ENCODE measurements around the gene COBL.

Gene COBL

DNA sequence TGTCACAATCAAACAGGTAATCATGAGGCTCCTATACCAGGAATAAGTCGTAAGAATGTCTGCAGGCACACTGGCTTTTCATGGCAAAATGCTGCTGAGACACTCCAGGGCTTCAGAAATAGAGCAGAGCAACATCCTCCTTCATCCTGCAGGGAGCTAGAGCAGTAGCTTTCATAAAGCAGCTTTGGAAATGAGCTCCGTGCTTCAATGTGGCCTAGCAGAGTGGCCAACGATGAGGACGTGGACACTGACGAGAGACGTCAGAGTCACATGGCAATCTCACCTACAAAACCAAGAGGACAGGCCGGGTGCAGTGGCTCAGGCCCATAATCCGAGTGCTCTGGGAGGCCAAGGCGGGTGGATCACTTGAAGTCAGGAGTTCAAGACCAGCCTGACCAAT lies 9.8 kb downstream of the COBL start:
- DNase-seq (ENCODE audit: low read depth in 3 of 3) = no peak

DNA sequence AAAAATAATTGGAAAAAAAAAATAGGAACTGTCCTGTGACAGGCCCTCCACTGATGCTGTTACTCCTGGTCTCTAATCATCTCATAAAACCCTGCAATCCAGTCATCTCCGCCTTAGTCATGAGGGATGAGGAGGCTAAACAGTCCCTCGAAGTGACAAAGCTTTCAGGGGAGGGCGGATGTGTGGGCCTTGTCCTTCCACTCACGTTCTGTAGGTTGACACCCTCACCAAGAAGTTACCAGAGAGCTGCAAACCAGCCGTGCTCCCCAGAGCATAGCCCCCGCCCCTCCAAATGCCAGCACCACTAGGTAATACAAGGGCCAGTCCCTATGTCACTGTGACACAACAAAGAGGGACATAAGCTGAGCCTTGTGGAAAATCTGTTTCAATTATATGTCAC lies 11.9 kb downstream of the COBL start:
- DNase-seq (ENCODE audit: low read depth in 3 of 3) = no peak

DNA sequence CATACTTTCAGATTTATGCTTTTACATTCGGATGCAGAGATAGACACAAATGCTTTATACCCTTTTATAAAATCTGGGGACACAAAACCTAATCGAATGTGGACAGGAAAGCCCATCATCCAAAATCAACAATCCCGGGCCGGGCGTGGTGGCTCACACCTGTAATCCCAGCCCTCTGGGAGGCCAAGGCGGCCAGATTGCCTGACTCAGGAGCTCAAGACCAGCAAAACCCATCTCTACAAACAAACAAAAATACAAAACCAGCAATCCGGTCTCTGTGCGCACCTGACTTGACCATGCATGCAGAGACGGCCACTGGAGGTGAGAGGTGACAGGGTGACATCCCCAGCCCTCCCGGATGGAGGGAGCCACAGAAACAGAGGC lies 13.5 kb downstream of the COBL start:
- no peak for DNase-seq (ENCODE audit: low read depth in 3 of 3)

GRCh38 chr7:51301806-51302205 lies 14.8 kb downstream of the COBL start:
- no peak for DNase-seq (ENCODE audit: low read depth in 3 of 3)

DNA sequence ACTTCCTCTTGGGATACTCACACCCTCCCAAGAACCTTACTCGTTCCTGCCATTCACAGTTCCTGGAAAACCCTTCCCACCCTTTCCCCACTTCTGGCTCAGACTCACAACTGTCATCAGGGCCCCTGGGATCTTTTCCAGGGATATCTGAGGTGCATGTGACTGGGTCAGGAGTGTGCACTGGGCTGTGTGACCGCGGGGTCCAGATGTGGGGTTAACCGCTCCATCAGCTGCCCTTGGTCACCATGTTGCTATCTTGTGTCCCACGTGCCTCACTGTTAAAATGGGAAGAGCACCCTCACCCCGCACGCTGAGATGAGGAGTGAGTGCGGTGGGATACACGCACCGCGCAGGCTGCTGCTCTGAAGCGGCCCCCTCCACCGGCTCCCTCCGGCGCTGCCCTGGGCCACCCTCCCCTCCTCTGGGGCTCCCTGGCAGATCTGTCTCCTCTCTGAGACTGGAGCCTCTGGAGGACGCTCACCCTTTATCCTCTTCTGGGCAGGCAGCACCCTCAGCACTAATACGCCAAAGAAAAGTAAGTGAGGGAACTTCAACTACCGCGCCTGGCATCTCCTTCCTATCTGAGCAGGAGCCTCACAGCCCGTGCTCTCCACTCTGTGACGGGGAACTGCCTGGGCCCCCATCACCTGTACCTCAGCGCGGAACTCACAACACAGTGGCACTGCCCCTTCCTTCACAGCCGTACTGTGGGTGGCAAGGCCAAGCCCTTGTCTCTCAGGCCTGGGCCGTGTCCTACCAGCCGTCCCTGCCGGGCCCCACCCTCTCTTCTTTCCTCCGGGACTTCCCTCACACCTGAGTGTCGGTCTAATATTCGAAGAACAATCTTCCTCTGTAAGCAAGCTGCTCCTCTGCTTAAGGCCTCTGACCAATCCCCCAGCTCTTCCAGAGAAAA lies 15.6 kb downstream of the COBL start:
- DNase-seq (ENCODE audit: low read depth in 3 of 3) = no peak

DNA sequence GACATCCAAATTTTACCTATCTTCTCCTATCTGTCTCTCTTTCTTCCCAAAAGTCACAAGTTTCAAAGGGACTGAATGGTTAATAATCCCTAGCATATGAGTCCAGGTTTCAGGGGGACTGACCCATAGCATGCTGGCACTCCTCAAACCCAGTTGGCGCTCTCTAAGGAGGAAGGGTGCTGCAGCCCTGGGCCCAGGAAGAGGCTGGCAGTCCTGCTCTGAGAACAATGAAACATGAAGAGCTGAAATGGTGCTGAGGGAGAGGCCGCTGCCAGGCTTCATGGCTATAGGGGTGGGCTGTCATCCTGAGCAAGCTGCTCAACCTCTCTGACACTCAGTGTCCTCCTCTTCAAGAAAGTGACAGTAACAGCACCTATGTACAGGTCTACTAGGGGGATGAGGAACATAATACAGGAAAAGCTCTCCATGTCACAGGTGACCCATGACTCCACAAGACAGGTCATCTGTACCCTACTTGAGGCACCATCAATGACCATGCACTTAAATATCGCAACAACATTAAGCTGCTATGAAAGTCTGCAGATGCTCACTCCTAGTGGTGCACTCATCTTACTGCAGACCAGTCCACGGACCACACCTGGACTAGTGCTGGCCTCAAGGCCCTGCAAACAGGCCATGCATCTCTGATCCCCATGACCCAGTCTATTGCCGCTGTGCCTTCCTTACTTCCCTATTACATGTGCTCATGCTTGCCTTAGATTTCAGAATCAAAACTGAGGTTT lies 17.0 kb downstream of the COBL start:
- no peak for DNase-seq (ENCODE audit: low read depth in 3 of 3)

DNA sequence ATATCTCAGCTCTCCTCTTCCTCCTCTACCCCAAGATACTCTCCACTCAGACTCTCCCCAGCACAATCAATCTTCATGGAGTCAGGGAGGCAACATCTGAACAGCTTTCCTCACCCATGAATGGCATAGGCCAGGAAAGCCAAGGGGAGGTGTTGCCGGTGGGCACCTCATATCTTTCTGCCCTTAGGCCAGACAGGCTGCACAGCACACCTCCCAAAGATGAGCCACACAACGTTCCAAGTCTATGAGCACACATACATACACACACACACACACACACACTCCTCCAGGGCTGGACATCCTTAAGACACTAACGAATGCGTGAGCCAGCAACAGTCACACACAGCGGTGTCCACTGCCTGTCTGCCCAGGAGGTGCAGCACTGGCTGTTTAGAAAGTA lies 17.7 kb downstream of the COBL start:
- no peak for DNase-seq (ENCODE audit: low read depth in 3 of 3)

- DNase-seq (ENCODE audit: low read depth in 3 of 3) = no peak
These were observed 18.6 kb downstream of the COBL start for GRCh38 chr7:51297986-51298385.

DNA sequence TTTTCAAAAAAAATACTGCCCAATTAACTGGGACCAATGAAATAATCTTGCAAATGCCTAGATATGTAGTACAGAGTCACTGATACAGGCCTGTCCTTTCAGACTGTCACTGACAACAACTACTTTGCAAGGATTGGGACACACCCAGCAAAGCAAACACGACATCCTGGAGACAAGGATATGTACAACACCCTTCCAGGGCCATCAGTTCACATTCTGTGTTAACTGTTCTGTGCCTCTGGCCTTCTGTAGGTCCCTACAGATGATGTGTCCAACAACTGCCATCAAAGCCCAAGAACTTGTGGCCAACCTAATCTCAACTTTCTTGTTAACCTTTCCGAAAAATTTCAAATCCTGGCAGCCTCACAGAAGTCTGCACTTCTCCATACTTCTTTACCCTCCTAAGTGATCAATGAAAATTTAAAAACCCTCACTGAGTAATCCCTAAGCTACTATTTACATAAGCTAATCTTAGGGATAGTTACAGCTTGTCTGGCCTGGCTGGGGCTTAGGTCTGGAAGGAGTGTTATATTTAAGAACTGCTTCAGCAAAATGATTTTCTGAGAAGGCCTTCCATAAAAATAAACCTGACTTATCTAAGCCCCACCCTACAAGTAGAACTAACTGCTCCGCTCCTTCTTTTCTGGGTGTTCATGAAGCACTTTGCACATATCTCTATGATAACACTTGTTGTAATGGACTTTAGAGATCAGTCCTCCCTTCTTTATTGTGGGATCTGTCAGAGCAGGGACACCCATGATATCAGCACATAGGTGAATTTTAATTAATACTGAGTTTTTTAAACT lies 21.0 kb downstream of the COBL start:
- no peak for DNase-seq (ENCODE audit: low read depth in 3 of 3)

DNA sequence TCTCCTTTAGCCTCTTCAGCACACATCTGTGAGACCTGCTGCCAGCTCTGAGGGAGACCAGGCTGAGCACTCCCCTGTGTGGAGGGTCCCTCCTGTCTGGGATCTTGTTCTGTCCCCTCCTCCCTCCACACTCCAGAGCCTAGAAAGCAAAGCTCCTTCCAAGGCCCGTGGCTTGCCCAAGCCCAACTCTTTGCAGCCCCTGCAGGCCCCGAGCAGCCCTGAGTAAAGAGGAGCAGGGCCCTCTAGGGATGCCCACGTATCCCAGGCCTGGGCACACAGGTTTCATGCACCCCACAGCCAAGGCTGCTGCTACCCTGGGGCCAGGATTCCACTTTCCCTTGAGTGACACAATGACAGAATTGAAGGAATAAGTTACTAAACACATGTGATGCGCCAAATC lies 24.0 kb downstream of the COBL start:
- DNase-seq (ENCODE audit: low read depth in 3 of 3) = no peak

- DNase-seq (ENCODE audit: low read depth in 3 of 3) = no peak
These were observed 25.7 kb downstream of the COBL start for GRCh38 chr7:51290702-51291540.

DNA sequence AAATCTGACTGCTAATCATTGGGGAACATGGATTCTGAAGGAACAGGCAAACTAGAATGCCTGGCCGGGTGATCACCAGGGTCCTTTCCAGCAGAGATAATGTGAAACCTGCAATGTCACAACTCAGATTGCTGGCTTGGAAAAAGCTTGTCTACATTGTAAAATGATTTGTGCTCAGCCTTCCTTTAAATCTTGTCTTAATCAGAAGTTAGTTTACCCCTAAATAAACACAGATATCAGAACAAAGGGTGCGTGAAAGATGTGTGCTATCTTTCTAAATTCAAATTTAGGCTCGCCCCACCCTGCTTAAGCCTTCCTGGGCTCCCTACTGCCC lies 26.3 kb downstream of the COBL start:
- no peak for DNase-seq (ENCODE audit: low read depth in 3 of 3)

DNA sequence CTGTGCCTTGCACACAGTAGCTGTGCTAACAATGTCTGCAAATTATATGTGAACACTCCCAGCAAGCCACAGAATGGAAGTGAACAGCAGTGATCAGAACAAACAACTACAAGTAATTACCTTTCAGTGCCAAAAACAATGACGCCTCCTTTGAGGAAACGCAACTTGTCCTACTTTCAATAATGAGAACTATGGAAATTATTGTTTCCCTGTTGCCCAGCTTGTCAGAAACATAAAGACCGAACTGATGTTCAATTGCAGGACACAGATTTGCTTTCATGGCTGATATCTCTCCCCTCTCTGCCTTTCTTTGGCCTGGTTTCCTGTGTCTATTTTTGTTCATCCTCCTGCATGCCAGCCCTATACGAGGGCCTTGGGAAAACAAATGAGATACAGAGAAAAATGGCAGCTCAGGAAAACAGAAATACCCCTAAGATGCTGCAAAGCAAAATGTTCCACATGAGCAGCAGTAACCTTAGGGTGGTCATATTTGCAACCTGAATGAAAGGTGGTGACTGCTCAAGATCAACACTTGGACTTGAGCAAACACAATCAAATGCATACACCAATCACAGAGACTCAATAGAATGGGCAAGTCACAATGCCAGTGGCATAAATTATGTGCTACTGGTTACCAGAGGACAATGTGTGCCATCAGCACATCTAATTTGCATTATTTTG lies 26.8 kb downstream of the COBL start:
- DNase-seq (ENCODE audit: low read depth in 3 of 3) = no peak

DNA sequence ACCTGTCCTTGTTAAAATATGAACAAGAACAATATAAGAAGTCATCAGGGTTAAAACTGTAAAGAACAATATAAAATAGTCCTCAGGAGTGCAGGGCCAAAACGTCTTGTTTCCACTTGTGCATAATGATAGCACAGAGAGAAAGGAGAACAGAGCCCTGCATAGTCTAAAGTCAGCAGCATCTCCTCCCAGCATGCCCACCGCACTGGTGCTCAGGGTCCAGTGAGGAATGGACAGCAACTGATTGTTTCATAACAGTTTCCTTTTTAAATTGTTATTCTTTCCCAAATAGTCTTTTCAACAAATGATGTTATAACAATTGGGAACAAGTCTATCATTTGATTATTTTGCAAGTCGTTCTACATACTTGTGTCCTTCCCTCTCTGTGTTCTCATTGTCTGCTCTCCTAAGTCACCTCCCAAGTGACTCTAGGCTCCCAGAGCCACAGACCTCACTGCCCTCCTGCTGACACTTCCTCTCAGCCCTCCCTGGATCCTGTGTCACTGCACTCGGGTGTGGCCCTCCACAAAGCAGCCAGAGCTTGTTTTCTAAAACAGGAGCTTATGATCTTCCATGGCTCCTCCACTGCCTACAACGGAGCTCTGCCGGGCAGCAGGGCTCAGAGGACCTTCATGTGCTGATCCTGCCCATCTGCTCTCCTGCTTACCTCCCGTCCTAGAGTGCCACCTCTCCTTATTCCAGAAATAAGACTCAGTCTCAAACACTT lies 27.6 kb downstream of the COBL start:
- DNase-seq (ENCODE audit: low read depth in 3 of 3) = no peak

- no peak for DNase-seq (ENCODE audit: low read depth in 3 of 3)
These were observed 30.2 kb downstream of the COBL start for GRCh38 chr7:51286401-51286800.

DNA sequence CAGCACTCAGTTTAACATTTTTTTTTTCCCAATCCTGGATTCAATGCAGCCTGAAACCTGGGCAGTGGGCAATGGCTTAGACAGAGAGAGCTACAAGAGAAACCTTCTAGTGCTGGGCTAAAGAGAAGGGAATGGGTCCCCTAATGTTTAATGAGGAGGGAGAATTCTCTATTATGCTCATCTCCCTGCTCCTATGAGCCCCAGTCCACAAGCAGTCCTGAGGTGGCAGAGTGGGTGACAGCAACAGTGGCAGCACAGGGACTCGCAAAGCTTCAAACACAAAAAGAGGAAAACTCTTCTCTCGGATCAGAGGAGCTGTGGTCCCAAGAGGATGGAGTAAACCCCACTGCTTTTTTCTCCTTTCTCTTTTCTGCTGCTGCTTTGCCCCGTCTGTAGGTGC lies 36.5 kb downstream of the COBL start:
- DNase-seq (ENCODE audit: low read depth in 3 of 3) = no peak

GRCh38 chr7:51279391-51280023 lies 37.1 kb downstream of the COBL start:
- no peak for DNase-seq (ENCODE audit: low read depth in 3 of 3)

GRCh38 chr7:51278797-51279196 lies 37.8 kb downstream of the COBL start:
- no peak for DNase-seq (ENCODE audit: low read depth in 3 of 3)

GRCh38 chr7:51276967-51277366 lies 39.6 kb downstream of the COBL start:
- DNase-seq (ENCODE audit: low read depth in 3 of 3) = no peak

GRCh38 chr7:51276091-51276605 lies 40.5 kb downstream of the COBL start:
- no peak for DNase-seq (ENCODE audit: low read depth in 3 of 3)
